Liver (tissue), 3 donors: ENCODE data around the gene TGM6.

Experiments
- CTCF ChIP-seq: fragments of 150-350 bp; IDR thresholded peaks from 2 replicates; pipeline ENCODE4 v1.5.1; 2017; ENCODE audit warnings: improper control_type of control experiment, low read depth, low read length; ENCODE audit not compliant: missing input control
- RAD21 ChIP-seq, 2 donors: IDR thresholded peaks; 2 replicates each; pipeline ENCODE4 v1.6.1; 2016; ENCODE audit warnings: antibody characterized with exemption in 2 of 2, mild to moderate bottlenecking in 2 of 2
- TAF1 ChIP-seq: conservative IDR thresholded peaks from 2 replicates; pipeline ENCODE4 v1.6.1; 2016; ENCODE audit warnings: antibody characterized with exemption, mild to moderate bottlenecking
- TF ChIP-seq, protein P1 (sequence below): IDR thresholded peaks from 2 replicates; pipeline ENCODE4 v1.6.1; 2016; ENCODE audit warnings: antibody characterized with exemption
- TF ChIP-seq, protein P2 (sequence below): IDR thresholded peaks from 2 replicates; pipeline ENCODE4 v1.6.1; 2016; ENCODE audit warnings: antibody characterized with exemption
- donor health status: healthy.
- donor health status: healthy.

DNA sequence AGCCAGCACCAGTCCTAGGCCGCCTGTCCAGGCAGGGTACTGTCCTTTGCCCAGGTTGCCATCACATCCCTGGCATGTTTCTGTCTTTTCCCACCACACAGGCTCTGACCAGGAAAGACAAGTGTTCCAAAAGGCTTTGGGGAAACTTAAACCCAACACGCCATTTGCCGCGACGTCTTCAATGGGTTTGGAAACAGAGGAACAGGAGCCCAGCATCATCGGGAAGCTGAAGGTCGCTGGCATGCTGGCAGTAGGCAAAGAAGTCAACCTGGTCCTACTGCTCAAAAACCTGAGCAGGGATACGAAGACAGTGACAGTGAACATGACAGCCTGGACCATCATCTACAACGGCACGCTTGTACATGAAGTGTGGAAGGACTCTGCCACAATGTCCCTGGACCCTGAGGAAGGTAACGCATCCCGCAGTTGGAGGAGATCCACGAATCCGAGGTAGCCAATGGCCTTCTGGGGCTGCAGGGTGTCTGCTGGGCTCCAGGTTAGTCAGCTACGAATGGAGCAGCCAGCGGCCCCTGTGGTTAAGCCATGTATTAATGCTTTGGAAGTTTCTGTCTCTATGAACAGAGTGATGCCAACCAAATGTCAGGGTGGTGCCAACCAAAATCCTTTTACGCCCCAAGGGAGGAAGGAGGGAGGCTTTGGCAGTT is 48.7 kb upstream of the TGM6 start:
- no peak for TF ChIP-seq CTCF
- TF ChIP-seq, protein P1, sequence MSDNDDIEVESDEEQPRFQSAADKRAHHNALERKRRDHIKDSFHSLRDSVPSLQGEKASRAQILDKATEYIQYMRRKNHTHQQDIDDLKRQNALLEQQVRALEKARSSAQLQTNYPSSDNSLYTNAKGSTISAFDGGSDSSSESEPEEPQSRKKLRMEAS: no peak
- TF ChIP-seq TAF1: no peak
- no peak for TF ChIP-seq RAD21 (IDR thresholded peaks at IDR 0.05)
- TF ChIP-seq, protein P2, sequence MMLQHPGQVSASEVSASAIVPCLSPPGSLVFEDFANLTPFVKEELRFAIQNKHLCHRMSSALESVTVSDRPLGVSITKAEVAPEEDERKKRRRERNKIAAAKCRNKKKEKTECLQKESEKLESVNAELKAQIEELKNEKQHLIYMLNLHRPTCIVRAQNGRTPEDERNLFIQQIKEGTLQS: no peak
